ENCODE results near the gene TTC31.

GRCh38 chr2:74542978-74543377, 60.1 kb downstream of the TTC31 start:
- TF ChIP-seq CTCF (IDR thresholded peaks at IDR 0.05; ENCODE audit: low read depth, low read length) (no peak), EZH2phosphoT487 (IDR thresholded peaks at IDR 0.05; ENCODE audit: low read depth) (no peak)

Measured in OCI-LY3 (cell line).